Gastrocnemius medialis (tissue), 4 donors: Measurements from ENCODE around the gene KAZALD1. TPM values are rescaled to one million over a fixed set of nuclear protein-coding genes. Genes with fewer than 3 reads are reported as not detected.

ENCODE experiments used
- ATAC-seq, 2 donors: fragments of 150-250 bp; one replicate each; pipeline ENCODE4 v1.9.1; 2016
- DNase-seq, 2 donors: peaks; one replicate each; pipeline ENCODE4 v3.0.0-alpha.2; 2019
- H3K27ac ChIP-seq, 4 donors: fragments of 200-600 bp; sonication (generic); 1 replicate in 1 of 4; 2 replicates in 3 of 4; pipeline ENCODE4 v1.5.1; 2016 to 2018; ENCODE audit warnings: mild to moderate bottlenecking in 2 of 4, moderate library complexity in 1 of 4
- H3K27me3 ChIP-seq, 3 donors: fragments of 200-600 bp; sonication (generic) in 2 of 3; 1 replicate in 1 of 3; 2 replicates in 2 of 3; pipeline versions ENCODE4 v1.5.1 to v1.6.0; 2016 to 2019; ENCODE audit warnings: mild to moderate bottlenecking in 1 of 3, moderate library complexity in 1 of 3
- H3K36me3 ChIP-seq, 2 donors: fragments of 200-600 bp; sonication (generic) in 1 of 2; one replicate each; pipeline ENCODE4 v1.5.1; 2017 to 2018
- H3K4me1 ChIP-seq, 2 donors: fragments of 200-600 bp; sonication (generic) in 1 of 2; one replicate each; pipeline ENCODE4 v1.5.1; 2016 to 2017; ENCODE audit warnings: mild to moderate bottlenecking in 2 of 2
- H3K4me3 ChIP-seq, 4 donors: fragments of 200-600 bp; sonication (generic) in 3 of 4; 1 replicate in 1 of 4; 2 replicates in 3 of 4; pipeline ENCODE4 v1.5.1; 2016 to 2019; ENCODE audit warnings: mild to moderate bottlenecking in 2 of 4
- H3K9me3 ChIP-seq, 3 donors: fragments of 200-600 bp; sonication (generic) in 2 of 3; 1 replicate in 1 of 3; 2 replicates in 2 of 3; pipeline ENCODE4 v1.5.1; 2016 to 2019
- CTCF ChIP-seq, 5 experiments: fragments of 450-650 bp in 3 of 5; fragments of 200-600 bp in 2 of 5; sonication (generic) in 2 of 5; IDR thresholded peaks in 4 of 5; conservative IDR thresholded peaks in 1 of 5; 1 replicate in 4 of 5; 2 replicates in 1 of 5; pipeline ENCODE4 v1.5.1; 2016 to 2019; ENCODE audit warnings: antibody characterized with exemption in 5 of 5, mild to moderate bottlenecking in 3 of 5, moderate library complexity in 3 of 5
- POLR2A ChIP-seq, 2 donors: fragments of 450-650 bp; IDR thresholded peaks; one replicate each; pipeline ENCODE4 v1.6.1; 2017; ENCODE audit warnings: antibody characterized with exemption in 2 of 2, mild to moderate bottlenecking in 2 of 2, moderate library complexity in 2 of 2
- in situ Hi-C, 4 donors: fragments of 200-750 bp; cut with MboI; loops; one replicate each; pipeline versions ENCODE4 v1.15.0 to v1.8.0; 2017; ENCODE audit warnings: low sequenced_read_pairs in 4 of 4
- intact Hi-C: fragments of 100-400 bp; cut with DNase I; formaldehyde crosslinking; loops from one replicate; pipeline ENCODE4 v1.15.1; 2023; ENCODE audit warnings: low total_unique reads
- total RNA-seq, 4 donors: library from RNA; depleted of rRNA; stranded (reverse); fragments of >200 nt; gene quantifications; one replicate each; pipeline versions ENCODE4 v1.1.0 to v1.2.3, GENCODE V29; 2016

The KAZALD1 gene
- total RNA-seq, 4 donors from 2014 or later, result 1.7 to 3.6 (median 2.2) TPM

- intact Hi-C loops, result no loop called here
These were observed 23.3 kb upstream of the KAZALD1 start for GRCh38 chr10:101038484-101038883.

GRCh38 chr10:101040061-101040460 lies 21.7 kb upstream of the KAZALD1 start:
- no peak overlapping the region for H3K4me3 ChIP-seq
- no peak for TF ChIP-seq POLR2A (IDR thresholded peaks at IDR 0.05)
- no peak for TF ChIP-seq CTCF (IDR thresholded peaks at IDR 0.05 in 4 of 5, conservative IDR thresholded peaks at IDR 0.05 in 1 of 5)
- ATAC-seq (no peak), DNase-seq (no peak)
- H3K4me1 ChIP-seq, result peaks cover 11 to 16% of the 10 kb centered on the region in 2 donors
- in situ Hi-C loops, result loop anchor here in 1 of 4 donors (10.0 kb wide), 1 partner anchor 105 kb away; no protein-coding TSS in a partner anchor
- H3K36me3 ChIP-seq, result peaks cover 0 to 18% of the 10 kb centered on the region in 2 donors
- no peak overlapping the region for H3K27ac ChIP-seq
- no peaks in the 10 kb centered on the region for H3K27me3 ChIP-seq
- intact Hi-C loops, result no loop called here
- no peaks in the 10 kb centered on the region for H3K9me3 ChIP-seq

More at GRCh38 chr10:101038484-101038883, 23.3 kb upstream of the KAZALD1 start:
- Histone ChIP-seq H3K27me3 (no peaks in the 10 kb centered on the region), H3K36me3 (peaks cover 0 to 18% of the 10 kb centered on the region in 2 donors), H3K9me3 (no peaks in the 10 kb centered on the region), H3K4me1 (peaks cover 9 to 15% of the 10 kb centered on the region in 2 donors), H3K4me3 (no peak overlapping the region), H3K27ac (no peak overlapping the region)
- no peak for ATAC-seq
- in situ Hi-C loops, result no loop called here
- TF ChIP-seq POLR2A (IDR thresholded peaks at IDR 0.05) (no peak), CTCF (IDR thresholded peaks at IDR 0.05 in 4 of 5, conservative IDR thresholded peaks at IDR 0.05 in 1 of 5) (no peak)
- no peak for DNase-seq

GRCh38 chr10:101040851-101041250 lies 20.9 kb upstream of the KAZALD1 start:
- intact Hi-C loops, result loop anchor here (1.0 kb wide), 1 partner anchor 26 kb away; no protein-coding TSS in a partner anchor
- H3K36me3 ChIP-seq, result peaks cover 0 to 17% of the 10 kb centered on the region in 2 donors
- ATAC-seq, result no peak
- in situ Hi-C loops, result loop anchor here in 1 of 4 donors (10.0 kb wide), 1 partner anchor 104 kb away; no protein-coding TSS in a partner anchor
- no peak overlapping the region for H3K4me3 ChIP-seq
- H3K27ac ChIP-seq, result no peak overlapping the region
- no peaks in the 10 kb centered on the region for H3K27me3 ChIP-seq
- no peak for DNase-seq
- TF ChIP-seq POLR2A (IDR thresholded peaks at IDR 0.05) (no peak), CTCF (IDR thresholded peaks at IDR 0.05 in 4 of 5, conservative IDR thresholded peaks at IDR 0.05 in 1 of 5) (no peak)
- no peaks in the 10 kb centered on the region for H3K9me3 ChIP-seq
- peaks cover 11 to 16% of the 10 kb centered on the region in 2 donors for H3K4me1 ChIP-seq

GRCh38 chr10:101041252-101041761 lies 20.5 kb upstream of the KAZALD1 start:
- Histone ChIP-seq H3K9me3 (no peaks in the 10 kb centered on the region), H3K4me1 (peaks cover 11 to 16% of the 10 kb centered on the region in 2 donors), H3K27me3 (no peaks in the 10 kb centered on the region), H3K27ac (no peak overlapping the region), H3K36me3 (peaks cover 0 to 13% of the 10 kb centered on the region in 2 donors), H3K4me3 (no peak overlapping the region)
- intact Hi-C loops, result loop anchor here (1.0 kb wide), 1 partner anchor 26 kb away; no protein-coding TSS in a partner anchor
- in situ Hi-C loops, result loop anchor here in 1 of 4 donors (10.0 kb wide), 1 partner anchor 103 kb away; no protein-coding TSS in a partner anchor
- ATAC-seq (peak; percentile 83 to 84), DNase-seq (peak; percentile 66 to 83)
- no peak for TF ChIP-seq POLR2A (IDR thresholded peaks at IDR 0.05)
- peak; percentile 74 to 87 (median 80) for TF ChIP-seq CTCF (IDR thresholded peaks at IDR 0.05 in 4 of 5, conservative IDR thresholded peaks at IDR 0.05 in 1 of 5)
